HCT116 (cell line): ENCODE data around the gene TLR1. TPM values are rescaled to one million over a fixed set of nuclear protein-coding genes. Genes with fewer than 3 reads are reported as not detected.

ENCODE experiments used
- ATAC-seq: fragments of 200-7000 bp; cut with Tn5 transposase; 2 replicates; pipeline ENCODE4 v1.9.1; 2020; ENCODE audit warnings: mild to moderate bottlenecking, moderate library complexity
- BruUV-seq: library from RNA; stranded (reverse); fragments of 400-500 nt; replicated peaks from 2 replicates; lab custom pipeline; 2021; lab: Mats Ljungman, UMichigan
- CTCF ChIA-PET: fragments of 300-600 bp; sonication (Branson Sonifier 250); formaldehyde crosslinking; loops from one replicate; lab custom pipeline; 2021; ENCODE audit warnings: antibody characterized with exemption; lab: Charles Lee
- POLR2A ChIA-PET: fragments of 300-600, 350-600 bp; sonication (Branson Sonifier 250); formaldehyde crosslinking; loops from one replicate; lab custom pipeline; 2021; ENCODE audit warnings: antibody characterized with exemption; lab: Charles Lee
- RAD21 ChIA-PET, 2 experiments: fragments of 300-600 bp; sonication (Branson Sonifier 250); formaldehyde crosslinking; loops; one replicate each; lab custom pipeline; 2023; ENCODE audit warnings: low total read pairs in 2 of 2; ENCODE audit not compliant: uncharacterized antibody in 2 of 2, unreplicated experiment in 2 of 2, low non-redundant PET in 1 of 2; lab: Charles Lee
- DNase-seq: peaks from one replicate; pipeline ENCODE4 v3.0.0-alpha.2; 2010; ENCODE audit warnings: low read depth, low spot score
- H2AFZ ChIP-seq: fragments of 200-600 bp; shearing (Covaris generic), sonication (generic); 2 replicates; pipeline ENCODE4 v1.6.1; 2017; ENCODE audit warnings: low read depth, mixed run types, mixed read lengths, antibody characterized with exemption, low read length; ENCODE audit not compliant: poor library complexity, severe bottlenecking
- H3K27ac ChIP-seq: 2 replicates; pipeline ENCODE4 v1.5.1; 2012; ENCODE audit warnings: low read depth, low read length
- H3K27me3 ChIP-seq: fragments of 200-600 bp; sonication (generic); 2 replicates; pipeline ENCODE4 v1.6.1; 2016; ENCODE audit warnings: mixed run types, low read length, mixed read lengths; ENCODE audit not compliant: insufficient read depth
- H3K36me3 ChIP-seq, 2 experiments: fragments of 200-500 bp in 1 of 2; fragments of 200-600 bp in 1 of 2; sonication (Bioruptor generic) in 1 of 2; sonication (generic) in 1 of 2; 2 replicates each; pipeline versions ENCODE4 v1.5.1 to v1.6.1; 2014 to 2016; ENCODE audit warnings: low read length in 2 of 2, inconsistent platforms in 1 of 2, mixed read lengths in 1 of 2, mixed run types in 1 of 2; ENCODE audit not compliant: insufficient read depth in 2 of 2, control insufficient read depth in 1 of 2
- H3K4me1 ChIP-seq, 2 experiments: fragments of 200-600 bp in 1 of 2; sonication (generic) in 1 of 2; 2 replicates each; pipeline versions ENCODE4 v1.5.1 to v1.6.1; 2012 to 2017; ENCODE audit warnings: low read length in 2 of 2, inconsistent platforms in 1 of 2, mild to moderate bottlenecking in 1 of 2, mixed read lengths in 1 of 2, mixed run types in 1 of 2, moderate library complexity in 1 of 2; ENCODE audit not compliant: insufficient read depth in 2 of 2, control insufficient read depth in 1 of 2
- H3K4me2 ChIP-seq: fragments of 200-600 bp; sonication (generic); 2 replicates; pipeline ENCODE4 v1.6.1; 2017; ENCODE audit warnings: mixed run types, low read length, mixed read lengths
- H3K4me3 ChIP-seq, 2 experiments: fragments of 200-600 bp in 1 of 2; sonication (generic) in 1 of 2; replicated peaks in 1 of 2; 2 replicates each; pipeline ENCODE4 v1.5.1; 2011 to 2016; ENCODE audit warnings: low read length in 2 of 2, control low read depth in 1 of 2, low read depth in 1 of 2, mild to moderate bottlenecking in 1 of 2, mixed read lengths in 1 of 2, mixed run types in 1 of 2
- H3K79me2 ChIP-seq: fragments of 200-600 bp; sonication (generic); 2 replicates; pipeline ENCODE4 v1.6.1; 2017; ENCODE audit warnings: mild to moderate bottlenecking, mixed run types, low read length, moderate library complexity, mixed read lengths; ENCODE audit not compliant: insufficient read depth
- H3K9ac ChIP-seq: fragments of 200-600 bp; sonication (generic); 2 replicates; pipeline ENCODE4 v1.6.1; 2016; ENCODE audit warnings: low read length, mixed read lengths
- H3K9me2 ChIP-seq: fragments of 200-600 bp; sonication (generic), shearing (Covaris generic); 2 replicates; pipeline ENCODE4 v1.6.1; 2017; ENCODE audit warnings: mixed run types, mild to moderate bottlenecking, moderate library complexity; ENCODE audit not compliant: insufficient read depth
- H3K9me3 ChIP-seq, 2 experiments: fragments of 200-500 bp in 1 of 2; fragments of 200-600 bp in 1 of 2; sonication (Bioruptor generic) in 1 of 2; sonication (generic) in 1 of 2; 2 replicates each; pipeline ENCODE4 v1.6.1; 2014 to 2017; ENCODE audit warnings: low read length in 2 of 2, mixed read lengths in 2 of 2, inconsistent platforms in 1 of 2, low read depth in 1 of 2, mild to moderate bottlenecking in 1 of 2, mixed run types in 1 of 2, moderate library complexity in 1 of 2; ENCODE audit not compliant: control insufficient read depth in 1 of 2, insufficient read depth in 1 of 2
- H4K20me1 ChIP-seq: fragments of 200-600 bp; sonication (generic), shearing (Covaris generic); 2 replicates; pipeline ENCODE4 v1.6.1; 2017; ENCODE audit warnings: mixed run types, mild to moderate bottlenecking, moderate library complexity; ENCODE audit not compliant: insufficient read depth
- EZH2 ChIP-seq: fragments of 200-600 bp; sonication (generic); IDR thresholded peaks from 2 replicates; pipeline ENCODE4 v1.6.1; 2017; ENCODE audit warnings: antibody characterized with exemption, mixed run types
- POLR2AphosphoS5 ChIP-seq: IDR thresholded peaks from 2 replicates; pipeline ENCODE4 v1.6.1; 2011; ENCODE audit warnings: mild to moderate bottlenecking, low read depth, low read length, moderate library complexity
- SP1 ChIP-seq: IDR thresholded peaks from 2 replicates; pipeline ENCODE4 v1.6.1; 2012; ENCODE audit warnings: low read depth
- ZFX ChIP-seq: fragments of 450-650 bp; IDR thresholded peaks from 2 replicates; pipeline ENCODE4 v1.6.1; 2017
- intact Hi-C: fragments of 100-400 bp; cut with micrococcal nuclease; formaldehyde crosslinking; loops from 2 replicates; pipeline ENCODE4 v1.10.0; 2022
- total RNA-seq: library from RNA; stranded (reverse); gene quantifications from one replicate; pipeline ENCODE4 v1.2.1, GENCODE V29; 2021; ENCODE audit not compliant: unreplicated experiment
- TF ChIP-seq, protein P1 (sequence below), 3 experiments: fragments of 200-600 bp in 1 of 3; sonication (generic) in 1 of 3; IDR thresholded peaks in 2 of 3; conservative IDR thresholded peaks in 1 of 3; 2 replicates each; pipeline ENCODE4 v1.5.1; 2012 to 2017; ENCODE audit warnings: low read depth in 2 of 3, low read length in 2 of 3, antibody characterized with exemption in 1 of 3, borderline replicate concordance in 1 of 3, control low read depth in 1 of 3, mild to moderate bottlenecking in 1 of 3, mixed read lengths in 1 of 3, mixed run types in 1 of 3, moderate library complexity in 1 of 3; ENCODE audit not compliant: insufficient read depth in 1 of 3
- TF ChIP-seq, protein P2 (sequence below): IDR thresholded peaks from 2 replicates; pipeline ENCODE4 v1.6.1; 2012; ENCODE audit warnings: low read depth

TLR1 gene
- total RNA-seq, 1 experiment from 2014 or later, result 1.4 TPM

GRCh38 chr4:38818441-38818976 lies 13.9 kb upstream of the TLR1 start:
- intact Hi-C loops, result no loop called here
- Histone ChIP-seq H3K27ac (no peak overlapping the region), H3K27me3 (no peaks in the 10 kb centered on the region), H3K36me3 (no peaks in the 10 kb centered on the region), H2AFZ (no peak overlapping the region), H3K4me3 (no peak overlapping the region), H3K9me2 (no peaks in the 10 kb centered on the region), H3K9me3 (no peaks in the 10 kb centered on the region), H3K4me2 (no peak overlapping the region), H3K9ac (no peak overlapping the region), H4K20me1 (no peaks in the 10 kb centered on the region), H3K79me2 (no peaks in the 10 kb centered on the region), H3K4me1 (no peaks in the 10 kb centered on the region)
- no peak for ATAC-seq
- CTCF ChIA-PET, result no interaction called here
- POLR2A ChIA-PET, result no interaction called here
- TF ChIP-seq, protein P1, sequence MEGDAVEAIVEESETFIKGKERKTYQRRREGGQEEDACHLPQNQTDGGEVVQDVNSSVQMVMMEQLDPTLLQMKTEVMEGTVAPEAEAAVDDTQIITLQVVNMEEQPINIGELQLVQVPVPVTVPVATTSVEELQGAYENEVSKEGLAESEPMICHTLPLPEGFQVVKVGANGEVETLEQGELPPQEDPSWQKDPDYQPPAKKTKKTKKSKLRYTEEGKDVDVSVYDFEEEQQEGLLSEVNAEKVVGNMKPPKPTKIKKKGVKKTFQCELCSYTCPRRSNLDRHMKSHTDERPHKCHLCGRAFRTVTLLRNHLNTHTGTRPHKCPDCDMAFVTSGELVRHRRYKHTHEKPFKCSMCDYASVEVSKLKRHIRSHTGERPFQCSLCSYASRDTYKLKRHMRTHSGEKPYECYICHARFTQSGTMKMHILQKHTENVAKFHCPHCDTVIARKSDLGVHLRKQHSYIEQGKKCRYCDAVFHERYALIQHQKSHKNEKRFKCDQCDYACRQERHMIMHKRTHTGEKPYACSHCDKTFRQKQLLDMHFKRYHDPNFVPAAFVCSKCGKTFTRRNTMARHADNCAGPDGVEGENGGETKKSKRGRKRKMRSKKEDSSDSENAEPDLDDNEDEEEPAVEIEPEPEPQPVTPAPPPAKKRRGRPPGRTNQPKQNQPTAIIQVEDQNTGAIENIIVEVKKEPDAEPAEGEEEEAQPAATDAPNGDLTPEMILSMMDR (IDR thresholded peaks at IDR 0.05 in 2 of 3, conservative IDR thresholded peaks at IDR 0.05 in 1 of 3; ENCODE audit: borderline replicate concordance in 1 of 3, insufficient read depth in 1 of 3, low read depth in 2 of 3, low read length in 2 of 3), result no peak
- TF ChIP-seq SP1 (no peak), EZH2 (no peak), ZFX (no peak), POLR2AphosphoS5 (no peak)
- TF ChIP-seq, protein P2, sequence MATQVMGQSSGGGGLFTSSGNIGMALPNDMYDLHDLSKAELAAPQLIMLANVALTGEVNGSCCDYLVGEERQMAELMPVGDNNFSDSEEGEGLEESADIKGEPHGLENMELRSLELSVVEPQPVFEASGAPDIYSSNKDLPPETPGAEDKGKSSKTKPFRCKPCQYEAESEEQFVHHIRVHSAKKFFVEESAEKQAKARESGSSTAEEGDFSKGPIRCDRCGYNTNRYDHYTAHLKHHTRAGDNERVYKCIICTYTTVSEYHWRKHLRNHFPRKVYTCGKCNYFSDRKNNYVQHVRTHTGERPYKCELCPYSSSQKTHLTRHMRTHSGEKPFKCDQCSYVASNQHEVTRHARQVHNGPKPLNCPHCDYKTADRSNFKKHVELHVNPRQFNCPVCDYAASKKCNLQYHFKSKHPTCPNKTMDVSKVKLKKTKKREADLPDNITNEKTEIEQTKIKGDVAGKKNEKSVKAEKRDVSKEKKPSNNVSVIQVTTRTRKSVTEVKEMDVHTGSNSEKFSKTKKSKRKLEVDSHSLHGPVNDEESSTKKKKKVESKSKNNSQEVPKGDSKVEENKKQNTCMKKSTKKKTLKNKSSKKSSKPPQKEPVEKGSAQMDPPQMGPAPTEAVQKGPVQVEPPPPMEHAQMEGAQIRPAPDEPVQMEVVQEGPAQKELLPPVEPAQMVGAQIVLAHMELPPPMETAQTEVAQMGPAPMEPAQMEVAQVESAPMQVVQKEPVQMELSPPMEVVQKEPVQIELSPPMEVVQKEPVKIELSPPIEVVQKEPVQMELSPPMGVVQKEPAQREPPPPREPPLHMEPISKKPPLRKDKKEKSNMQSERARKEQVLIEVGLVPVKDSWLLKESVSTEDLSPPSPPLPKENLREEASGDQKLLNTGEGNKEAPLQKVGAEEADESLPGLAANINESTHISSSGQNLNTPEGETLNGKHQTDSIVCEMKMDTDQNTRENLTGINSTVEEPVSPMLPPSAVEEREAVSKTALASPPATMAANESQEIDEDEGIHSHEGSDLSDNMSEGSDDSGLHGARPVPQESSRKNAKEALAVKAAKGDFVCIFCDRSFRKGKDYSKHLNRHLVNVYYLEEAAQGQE, result no peak
- BruUV-seq, result no TSS peak
- RAD21 ChIA-PET, result no interaction called here
- DNase-seq, result no peak
